COLO668 (cell line): ENCODE results near the gene MERTK.

Experiments
- DNase-seq: peaks from one replicate; lab custom pipeline; 2025; ENCODE audit not compliant: unreplicated experiment; lab: John Stamatoyannopoulos, UW

The MERTK gene

GRCh38 chr2:112005406-112006075, 107.1 kb downstream of the MERTK start:
- no peak for DNase-seq

DNA sequence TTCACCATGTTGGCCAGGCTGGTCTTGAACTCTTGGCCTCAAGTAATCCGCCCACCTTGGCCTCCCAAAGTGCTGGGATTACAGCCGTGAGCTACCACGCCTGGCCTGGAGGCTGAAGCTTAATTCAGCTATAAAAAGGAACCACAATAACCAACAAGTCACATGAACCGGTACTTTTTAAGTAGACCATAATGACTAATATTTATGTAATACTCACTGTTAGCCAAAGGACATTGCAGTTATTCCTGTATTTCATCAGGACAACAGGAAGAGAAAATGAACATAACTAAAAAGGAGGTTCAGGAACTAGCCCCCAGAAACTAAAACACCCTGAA, 107.6 kb downstream of the MERTK start:
- DNase-seq: no peak

DNA sequence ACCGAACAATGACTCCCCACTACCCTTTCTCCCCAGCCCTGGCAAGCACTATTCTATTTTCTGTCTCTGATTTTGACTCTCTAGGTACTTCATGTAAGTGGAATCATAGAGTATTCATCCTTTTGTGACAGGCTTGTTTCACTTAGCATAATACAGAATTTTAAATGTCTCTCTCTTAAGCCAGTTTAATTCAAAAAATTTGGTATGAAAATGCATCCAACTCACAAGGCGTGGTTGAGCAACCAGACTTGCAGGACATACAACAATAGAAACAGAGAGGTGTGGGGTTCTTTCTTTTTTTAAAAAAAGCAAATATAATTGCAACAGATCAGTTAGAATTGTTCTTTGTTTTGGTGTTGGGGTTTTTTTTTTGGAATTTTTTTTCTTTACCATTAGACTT, 109.1 kb downstream of the MERTK start:
- DNase-seq: no peak

GRCh38 chr2:112008910-112009485, 110.6 kb downstream of the MERTK start:
- no peak for DNase-seq

- no peak for DNase-seq
Observed at GRCh38 chr2:112010751-112011150, 112.3 kb downstream of the MERTK start.

GRCh38 chr2:112012556-112012955, 114.1 kb downstream of the MERTK start:
- DNase-seq: no peak

DNA sequence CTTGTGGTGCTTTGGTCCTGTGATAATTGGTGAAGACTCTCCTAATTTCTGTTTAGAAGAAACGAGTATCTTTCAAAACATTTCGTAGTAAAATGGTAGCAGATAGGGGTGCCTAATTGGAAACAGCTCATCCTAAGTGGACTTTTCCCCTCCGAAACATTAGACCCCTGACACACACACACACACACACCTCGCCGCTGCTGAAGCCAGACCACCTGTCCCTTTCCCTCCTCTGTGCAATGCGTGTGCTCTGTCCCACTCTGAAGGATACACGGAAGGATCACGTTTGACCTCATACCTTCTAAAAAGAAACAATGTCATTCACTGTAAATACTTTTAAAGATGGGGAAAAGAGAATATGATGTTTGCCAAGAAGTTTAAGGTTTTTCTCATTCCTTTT, 120.4 kb downstream of the MERTK start:
- DNase-seq: no peak

- DNase-seq: no peak
Observed at GRCh38 chr2:112019569-112019982, 121.2 kb downstream of the MERTK start.

DNA sequence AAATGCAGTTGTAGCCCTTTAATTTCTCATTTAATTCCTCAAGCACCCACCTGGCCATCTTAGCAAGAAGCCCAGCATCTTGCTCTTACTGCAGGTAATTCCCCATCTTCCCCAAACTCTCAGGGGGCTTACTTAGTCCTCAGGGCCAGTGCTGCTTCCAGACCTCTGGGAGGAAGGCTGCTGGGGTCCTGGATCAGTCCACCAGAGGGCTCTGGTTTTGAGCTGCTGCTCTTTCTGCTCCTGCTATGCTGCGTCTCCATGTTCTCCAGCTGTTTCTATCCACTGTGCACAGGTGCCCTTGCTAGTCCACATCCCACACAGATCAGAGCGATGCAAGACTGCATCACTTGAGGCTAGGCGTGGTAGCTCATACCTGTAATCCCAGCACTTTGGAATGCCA, 122.2 kb downstream of the MERTK start:
- DNase-seq: no peak

DNA sequence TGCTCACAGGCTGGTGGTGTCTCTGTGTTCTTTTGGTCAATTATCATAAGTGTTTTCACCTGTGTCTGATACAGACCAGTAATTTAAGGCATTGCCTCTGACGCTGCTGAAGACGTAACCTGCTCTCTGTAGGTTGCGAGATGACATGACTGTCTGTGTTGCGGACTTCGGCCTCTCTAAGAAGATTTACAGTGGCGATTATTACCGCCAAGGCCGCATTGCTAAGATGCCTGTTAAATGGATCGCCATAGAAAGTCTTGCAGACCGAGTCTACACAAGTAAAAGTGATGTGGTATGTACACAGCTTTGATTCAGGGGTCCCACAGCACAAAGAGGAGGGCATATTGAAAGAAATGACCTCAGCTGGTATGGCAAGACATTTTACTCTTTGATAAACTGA, 122.9 kb downstream of the MERTK start:
- DNase-seq: no peak

DNA sequence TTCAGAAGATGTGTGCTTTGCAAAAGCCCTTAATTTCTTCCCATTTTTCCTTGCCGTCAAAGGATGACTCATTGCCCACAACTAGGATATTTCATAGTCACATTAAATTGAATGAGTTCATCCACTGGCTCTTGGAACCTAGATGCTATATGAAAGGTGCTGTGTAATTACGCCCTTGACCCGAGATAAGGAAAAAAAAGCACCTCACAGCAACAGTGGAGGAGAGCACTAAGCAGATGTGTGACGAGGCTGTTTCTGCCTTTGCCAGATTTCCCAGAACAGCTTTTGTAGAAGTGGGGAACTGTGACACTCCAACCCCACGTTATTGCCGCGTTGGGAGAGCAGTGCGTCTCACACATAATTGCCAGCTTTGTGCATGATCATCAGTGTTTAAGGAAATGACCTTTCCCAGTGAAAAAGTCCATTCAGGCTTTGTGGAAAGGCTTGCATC, 123.4 kb downstream of the MERTK start:
- no peak for DNase-seq

DNA sequence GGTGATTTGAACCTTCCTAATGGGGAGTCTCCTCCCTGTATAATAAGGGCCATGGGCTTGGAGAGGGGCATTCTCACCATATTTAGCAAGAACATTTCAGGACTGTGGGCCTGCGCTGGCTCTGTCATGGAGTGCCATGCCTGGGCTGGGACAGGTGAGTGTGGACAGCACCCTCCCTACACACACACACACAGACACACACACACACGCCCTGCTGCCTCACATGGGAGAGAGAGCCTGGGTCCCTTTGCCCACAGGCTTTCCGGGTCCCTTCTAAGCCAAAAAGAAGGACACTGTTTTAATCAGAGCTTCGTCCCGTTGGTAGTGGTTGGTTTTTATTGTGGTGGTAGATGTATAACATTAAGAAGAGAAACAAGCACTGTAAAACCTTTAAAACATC, 125.3 kb downstream of the MERTK start:
- no peak for DNase-seq

- no peak for DNase-seq
Observed at GRCh38 chr2:112024231-112024630, 125.8 kb downstream of the MERTK start.

- no peak for DNase-seq
Observed at GRCh38 chr2:112024896-112025491, 126.6 kb downstream of the MERTK start.

DNA sequence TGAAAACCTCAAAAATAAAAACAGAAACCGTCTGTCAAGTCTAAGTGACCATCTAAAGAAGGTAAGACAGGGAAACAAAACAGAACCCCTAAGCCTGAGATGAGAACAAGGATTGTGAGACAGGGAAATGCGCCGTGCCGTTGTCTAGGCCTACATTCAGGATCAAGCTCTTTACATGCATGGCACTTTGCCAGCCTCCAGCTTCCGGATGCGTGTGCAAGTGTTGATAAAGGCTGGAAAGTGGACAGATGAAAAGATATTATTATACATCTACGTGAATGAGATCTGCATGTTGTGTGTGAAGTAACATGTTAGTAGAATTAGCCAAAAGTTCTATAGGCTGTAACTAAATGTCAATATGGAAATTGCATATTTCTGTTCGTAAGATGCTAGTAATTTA, 128.1 kb downstream of the MERTK start:
- peak; percentile 21 for DNase-seq

DNA sequence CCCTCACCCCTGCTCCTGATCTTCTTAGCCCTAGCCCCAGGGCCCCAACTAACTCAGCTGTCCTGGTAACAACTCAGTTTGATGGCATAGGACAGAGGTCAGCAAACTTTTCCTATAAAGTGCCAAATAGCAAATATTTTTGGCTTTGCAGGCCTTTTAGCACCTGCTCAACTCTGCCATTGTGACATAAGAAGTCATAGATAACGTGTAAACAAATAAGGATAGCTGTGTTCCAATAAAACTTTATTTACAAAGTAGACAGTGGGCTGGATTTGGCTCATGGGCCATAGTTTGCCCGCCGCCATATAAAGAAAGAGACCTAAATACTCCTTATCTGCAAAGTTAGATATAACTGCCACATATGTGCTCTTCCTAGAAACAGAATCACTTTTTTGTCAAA, 129.4 kb downstream of the MERTK start:
- no peak for DNase-seq

DNA sequence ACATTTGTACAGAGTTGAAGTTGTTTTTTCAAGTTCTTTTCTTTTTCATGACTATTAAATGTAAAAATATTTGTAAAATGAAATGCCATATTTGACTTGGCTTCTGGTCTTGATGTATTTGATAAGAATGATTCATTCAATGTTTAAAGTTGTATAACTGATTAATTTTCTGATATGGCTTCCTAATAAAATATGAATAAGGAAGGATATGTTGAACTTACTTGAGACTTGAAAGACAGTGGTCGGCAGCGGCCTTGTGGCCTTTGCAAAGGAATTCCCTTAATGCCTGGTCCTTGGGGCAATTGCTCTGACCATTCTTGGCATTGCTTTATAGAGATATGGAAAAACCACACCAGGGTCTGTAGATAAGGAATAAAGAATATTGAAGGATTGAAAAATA, 130.8 kb downstream of the MERTK start:
- no peak for DNase-seq

DNA sequence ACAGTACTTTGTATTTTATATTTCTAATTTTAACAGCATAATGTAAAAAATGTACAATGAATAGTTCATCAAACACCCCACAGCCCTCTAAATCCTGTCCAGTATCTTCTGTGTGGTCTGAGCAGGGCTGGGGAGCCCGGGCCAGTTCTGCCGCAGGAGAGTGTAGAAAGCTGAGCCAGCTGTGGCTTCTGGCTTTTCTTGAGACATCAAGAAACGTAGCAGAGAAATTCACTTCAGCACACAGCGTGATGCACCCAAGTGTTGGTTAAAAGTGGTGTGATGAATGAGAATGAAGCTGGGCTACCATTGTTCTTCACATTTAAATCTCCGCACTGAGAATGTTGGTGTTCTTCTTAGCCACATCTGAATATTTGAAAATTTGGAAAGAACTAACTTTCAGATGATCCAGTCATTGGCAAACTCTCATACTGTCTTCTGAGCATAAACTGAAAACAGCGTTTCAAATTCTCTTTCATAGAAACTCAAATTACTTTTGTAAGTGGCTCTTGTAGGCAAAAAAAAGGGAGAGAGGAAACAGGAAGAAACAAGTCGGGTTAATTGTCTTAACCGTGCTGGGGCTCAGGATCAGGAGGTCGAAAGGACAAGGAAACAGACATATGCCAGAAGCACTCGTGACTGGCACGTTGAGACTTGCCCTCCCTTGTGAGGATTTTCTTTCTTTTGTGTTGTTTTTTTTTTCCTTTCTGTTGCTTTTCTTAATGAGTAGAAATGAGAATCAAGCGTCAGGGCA, 133.2 kb downstream of the MERTK start:
- DNase-seq: no peak

GRCh38 chr2:112032224-112032586, 133.8 kb downstream of the MERTK start:
- DNase-seq: no peak

- no peak for DNase-seq
Observed at GRCh38 chr2:112032689-112033465, 134.5 kb downstream of the MERTK start.

DNA sequence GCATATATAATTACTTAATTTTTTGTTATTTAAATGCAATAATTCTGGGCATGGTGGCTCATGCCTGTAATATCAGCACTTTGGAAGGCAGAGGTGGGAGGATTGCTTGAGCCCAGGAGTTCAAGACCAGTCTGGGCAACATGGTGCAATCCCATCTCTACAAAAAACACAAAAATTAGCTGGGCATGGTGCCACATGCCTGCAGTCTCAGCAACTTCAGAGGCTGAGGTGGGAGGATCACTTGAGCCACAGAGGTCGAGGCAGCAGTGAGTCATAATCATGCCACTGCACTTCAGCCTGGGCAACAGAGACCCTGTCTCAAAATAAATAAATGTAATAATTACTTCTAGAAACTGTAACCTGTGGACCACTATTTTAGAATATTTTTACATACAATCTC, 135.2 kb downstream of the MERTK start:
- no peak for DNase-seq
